Globus pallidus (tissue), 1 donor: Measurements from ENCODE around the gene HFM1.

Experiments
- DNase-seq: peaks from one replicate; pipeline ENCODE4 v3.0.0-alpha.2; 2015; ENCODE audit warnings: low spot score

The HFM1 gene

GRCh38 chr1:91243171-91243570 lies 161.5 kb downstream of the HFM1 start:
- DNase-seq, result no peak

- no peak for DNase-seq
Observed at GRCh38 chr1:91234181-91234580, 170.5 kb downstream of the HFM1 start.

- DNase-seq, result no peak
Observed at GRCh38 chr1:91226741-91227140, 177.9 kb downstream of the HFM1 start.

GRCh38 chr1:91224878-91225277 lies 179.8 kb downstream of the HFM1 start:
- no peak for DNase-seq

- no peak for DNase-seq
Observed at GRCh38 chr1:91221017-91221416, 183.6 kb downstream of the HFM1 start.

- DNase-seq, result no peak
Observed at GRCh38 chr1:91217911-91218310, 186.7 kb downstream of the HFM1 start.
